ENCODE results near the gene MCTP1. TPM values are rescaled to one million over a fixed set of nuclear protein-coding genes. Genes with fewer than 3 reads are reported as not detected.

Gene MCTP1
- total and polyA plus RNA-seq, 2 of the 8 experiments (the other 6 are each of a cell fraction or from before 2014, with no cell fraction given): 0.56 to 3.4 TPM

- CTCF ChIA-PET (ENCODE audit: partially characterized antibody): interaction anchor here (1.2 to 2.4 kb wide), 3 partner anchors 8 to 18 kb away, joined by 3 to 11 read pairs (median 5); no protein-coding TSS in a partner anchor
- Histone ChIP-seq H3K27me3 (replicated peaks in 1 of 4; ENCODE audit: control insufficient read depth in 3 of 4, extremely low read depth in 1 of 4, insufficient read depth in 3 of 4, low read length in 3 of 4) (no peaks in the 10 kb centered on the region), H3K79me2 (ENCODE audit: control insufficient read depth in 1 of 2, insufficient read depth in 2 of 2, low read length in 2 of 2) (no peaks in the 10 kb centered on the region), H2BK5ac (ENCODE audit: low read depth, low read length) (no peak overlapping the region), H3K14ac (ENCODE audit: insufficient read length) (no peak overlapping the region), H3K4me2 (ENCODE audit: insufficient read depth in 1 of 2, low read depth in 2 of 2, low read length in 2 of 2) (no peak overlapping the region), H4K8ac (ENCODE audit: extremely low read depth, insufficient read depth, low read length) (no peak overlapping the region), H4K20me1 (replicated peaks in 1 of 2; ENCODE audit: control insufficient read depth in 1 of 2, insufficient read depth in 2 of 2, low read length in 2 of 2) (no peaks in the 10 kb centered on the region), H3K27ac (ENCODE audit: low read depth, low read length) (no peak overlapping the region), H2BK120ac (replicated peaks; ENCODE audit: low read depth, low read length) (no peak overlapping the region), H3K9ac (replicated peaks in 1 of 4; ENCODE audit: extremely low read depth in 1 of 4, low read depth in 3 of 4, low read length in 3 of 4) (no peak overlapping the region), H2AK5ac (ENCODE audit: low read depth, low read length) (no peak overlapping the region), H3K36me3 (ENCODE audit: control insufficient read depth in 2 of 4, insufficient read depth in 4 of 4, low read length in 3 of 4) (no peaks in the 10 kb centered on the region), H2AFZ (ENCODE audit: low read length) (no peak overlapping the region), H3K23me2 (ENCODE audit: low read depth, low read length) (no peaks in the 10 kb centered on the region), H3K4me1 (replicated peaks in 1 of 4; ENCODE audit: control insufficient read depth in 3 of 4, insufficient read depth in 4 of 4, low read length in 3 of 4) (no peaks in the 10 kb centered on the region), H3K56ac (replicated peaks; ENCODE audit: insufficient read length, low read depth, low read length) (no peak overlapping the region), H4K5ac (ENCODE audit: insufficient read length, low read depth, low read length) (no peak overlapping the region), H2BK15ac (ENCODE audit: low read length) (no peak overlapping the region), H3K23ac (ENCODE audit: insufficient read length) (no peak overlapping the region), H4K91ac (replicated peaks; ENCODE audit: insufficient read length, low read length) (no peak overlapping the region), H3K4ac (replicated peaks; ENCODE audit: insufficient read length, low read depth, low read length) (no peak overlapping the region), H3K4me3 (ENCODE audit: extremely low read depth in 1 of 4, insufficient read depth in 2 of 4, low read depth in 3 of 4, low read length in 4 of 4) (no peak overlapping the region), H2BK20ac (ENCODE audit: low read length) (no peak overlapping the region), H3K79me1 (ENCODE audit: low read depth, low read length) (no peaks in the 10 kb centered on the region), H3K9me3 (ENCODE audit: insufficient read depth in 2 of 2, low read depth in 1 of 2, low read length in 1 of 2) (no peaks in the 10 kb centered on the region), H2BK12ac (ENCODE audit: low read depth, low read length) (no peak overlapping the region), H3K18ac (ENCODE audit: extremely low read depth, low read length) (no peak overlapping the region)
- POLR2A ChIA-PET (ENCODE audit: partially characterized antibody): no interaction called here
- TF ChIP-seq POLR2A (IDR thresholded peaks at IDR 0.05; ENCODE audit: control extremely low read depth in 1 of 2, low read depth in 2 of 2, low read length in 2 of 2) (no peak), EZH2 (IDR thresholded peaks at IDR 0.05; ENCODE audit: low read depth, low read length, severe bottlenecking) (no peak), SIX5 (IDR thresholded peaks at IDR 0.05; ENCODE audit: low read depth, low read length) (no peak), NANOG (IDR thresholded peaks at IDR 0.05; ENCODE audit: insufficient read depth, low read depth, low read length, poor library complexity, severe bottlenecking) (no peak), ZNF274 (IDR thresholded peaks at IDR 0.05; ENCODE audit: borderline replicate concordance, extremely low read depth, low read length) (no peak), SP1 (IDR thresholded peaks at IDR 0.05; ENCODE audit: low read depth, low read length) (no peak)
- FAIRE-seq (no peak), DNase-seq (ENCODE audit: low read depth in 1 of 2, low spot score in 2 of 2) (no peak)
Observed at GRCh38 chr5:94906750-94907149, 378.1 kb downstream of the MCTP1 start.

Data from H1 (cell line).